HG03378 (cell line): ENCODE results near the gene ASB1.

Experiments
- ATAC-seq: cut with Tn5 transposase; IDR thresholded peaks from one replicate; pipeline ENCODE4 v1.9.1; 2021; ENCODE audit warnings: mild to moderate bottlenecking, moderate library complexity; ENCODE audit not compliant: unreplicated experiment

ASB1 gene

DNA sequence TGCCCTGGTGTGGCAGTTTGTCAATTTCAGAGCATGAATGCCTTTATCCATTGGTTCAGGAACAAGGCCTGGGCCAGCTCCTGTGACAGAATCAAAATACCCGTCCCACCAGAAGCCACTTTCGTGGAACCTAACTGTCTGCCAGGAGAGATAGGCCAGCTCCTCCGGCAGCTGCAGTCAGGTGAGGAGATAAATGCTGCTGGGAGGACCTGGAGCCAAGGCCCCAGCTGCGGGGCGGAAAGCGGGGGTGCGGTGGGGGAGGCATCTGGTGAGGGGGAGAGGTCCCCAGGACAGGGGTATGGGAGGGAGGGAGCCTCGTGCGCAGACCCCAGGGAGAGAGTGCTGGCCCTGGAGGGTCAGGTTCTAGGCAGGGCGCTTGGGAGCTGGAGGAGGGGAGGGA lies 4.4 kb upstream of the ASB1 start:
- ATAC-seq, result no peak

DNA sequence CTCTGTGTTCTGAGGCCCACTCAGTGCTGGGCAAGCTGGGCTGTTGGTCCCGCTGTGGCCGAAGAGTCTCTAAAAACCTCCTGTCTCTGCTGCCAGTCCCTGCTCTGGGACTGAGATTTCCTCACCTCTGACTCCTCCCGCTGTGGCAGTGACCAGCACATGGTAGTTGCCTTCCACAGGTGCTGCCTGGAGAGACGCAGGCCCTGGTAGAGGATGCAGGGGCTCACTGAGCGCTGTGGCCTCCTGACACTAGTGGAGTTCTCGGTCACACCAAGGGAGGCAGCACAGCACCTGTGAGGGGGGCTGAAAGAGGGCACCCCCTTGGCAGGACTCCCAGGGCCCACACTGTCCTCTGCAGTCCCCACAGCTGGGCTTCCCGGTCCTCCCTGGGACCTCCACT lies 3.8 kb upstream of the ASB1 start:
- no peak for ATAC-seq

DNA sequence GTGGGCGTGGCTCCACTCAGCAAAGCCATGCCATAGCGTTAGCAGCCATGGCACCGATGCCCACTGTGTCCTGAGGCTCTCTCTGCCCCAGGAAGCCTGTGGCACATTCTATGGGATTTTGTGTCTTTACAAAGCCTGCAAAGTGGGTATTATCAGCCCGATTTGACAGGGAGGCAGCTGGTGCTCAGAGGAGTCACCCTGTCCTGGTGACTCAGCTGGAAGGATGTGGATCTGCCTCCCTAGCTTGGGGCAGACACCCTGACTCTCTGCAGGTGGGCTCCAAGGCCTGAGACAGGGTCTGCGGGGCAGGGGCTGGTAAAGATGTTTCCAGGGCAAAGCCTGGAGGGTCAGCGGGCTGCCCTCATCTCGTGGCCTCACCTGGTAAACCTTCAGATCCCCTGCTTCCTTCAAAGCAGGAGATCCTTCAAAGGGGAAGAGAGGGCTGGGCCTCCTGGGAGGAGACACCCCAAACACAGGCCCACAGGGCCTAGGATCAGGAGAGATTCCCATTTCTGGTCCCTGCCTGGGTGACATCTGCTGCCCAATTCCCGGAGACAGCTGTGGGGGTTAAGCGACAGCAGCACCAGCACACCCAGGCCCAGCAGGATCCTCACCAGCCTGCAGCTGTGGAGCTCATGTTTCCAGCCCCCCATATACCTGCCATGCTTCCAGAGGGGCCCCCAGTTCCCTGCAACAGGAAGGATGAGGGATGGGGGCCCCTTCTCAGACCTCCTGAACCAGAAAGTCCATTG lies 3.0 kb upstream of the ASB1 start:
- ATAC-seq, result no peak

- ATAC-seq, result no peak
Observed at GRCh38 chr2:238424313-238424700, 2.4 kb upstream of the ASB1 start.

DNA sequence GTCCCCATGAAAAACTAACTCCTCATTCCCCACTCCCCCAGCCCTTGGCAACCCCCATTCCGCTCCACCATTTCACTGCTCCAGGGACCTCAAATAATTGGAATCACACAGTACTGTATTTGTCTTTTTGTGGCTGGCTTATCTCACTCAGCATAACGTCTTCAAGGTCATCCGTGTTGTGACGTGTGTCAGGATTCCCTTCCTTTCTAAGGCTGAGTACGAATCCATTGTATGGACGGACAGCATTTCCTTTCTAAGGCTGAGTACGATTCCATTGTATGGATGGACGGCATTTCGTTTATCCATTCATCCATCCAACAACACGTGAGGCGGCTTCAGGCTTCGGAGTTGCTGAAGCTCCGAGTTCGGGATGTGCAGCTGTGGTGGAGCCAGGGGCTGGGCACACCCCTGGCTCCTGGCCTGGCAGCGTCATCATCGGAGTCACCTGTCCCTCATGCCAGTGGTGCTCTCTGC lies 1.2 kb upstream of the ASB1 start:
- ATAC-seq, result no peak

DNA sequence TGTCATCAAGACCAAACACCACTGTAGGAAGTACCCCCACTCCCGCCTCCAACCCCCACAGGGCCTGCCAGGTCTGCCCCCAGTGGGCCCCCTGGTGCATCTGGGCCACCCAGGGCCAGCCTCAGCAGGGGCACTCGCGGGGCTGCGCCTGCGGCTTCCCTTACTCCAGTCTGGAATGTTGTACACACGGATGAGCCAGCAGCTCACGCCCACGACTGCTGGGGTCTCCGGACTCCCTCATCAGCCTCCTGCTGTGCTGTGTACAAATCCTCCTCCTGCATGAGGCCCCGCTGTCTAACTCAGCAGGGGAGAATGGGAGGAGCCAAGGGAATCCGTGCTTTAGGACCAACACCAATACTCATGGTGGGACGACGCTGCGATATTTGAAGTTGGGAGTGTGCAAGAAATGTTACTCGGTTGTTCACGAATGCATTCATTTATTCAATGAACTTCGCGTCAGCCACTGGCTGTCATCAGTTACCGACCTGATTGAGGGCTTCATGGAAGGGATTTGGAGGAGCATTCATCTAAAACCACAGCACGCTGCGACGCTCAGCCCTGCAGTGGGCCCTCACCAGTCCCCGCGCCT lies 654 bp upstream of the ASB1 start:
- ATAC-seq, result peak; percentile 32

- peak; percentile 16 for ATAC-seq
Observed at GRCh38 chr2:238427435-238428162, 872 bp downstream of the ASB1 start.

DNA sequence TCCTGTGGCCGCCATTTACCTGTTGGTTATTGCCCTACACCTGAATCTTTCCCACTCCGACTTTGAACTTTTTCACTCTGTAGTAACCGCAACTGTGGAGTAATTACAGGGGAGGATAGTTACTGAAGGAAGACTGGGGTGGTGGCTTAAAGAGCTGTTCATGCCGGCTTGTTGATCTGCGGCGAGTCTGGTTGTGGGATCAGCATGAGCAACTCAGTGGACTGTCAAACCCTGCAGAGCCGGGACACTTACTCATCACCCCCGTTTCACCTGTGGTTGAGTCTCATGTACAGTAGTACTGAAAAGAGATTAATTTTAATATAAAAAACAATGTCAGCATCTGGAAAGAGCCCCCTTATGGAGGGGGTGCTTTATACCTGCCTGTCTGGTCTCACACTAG lies 2.1 kb downstream of the ASB1 start:
- no peak for ATAC-seq

DNA sequence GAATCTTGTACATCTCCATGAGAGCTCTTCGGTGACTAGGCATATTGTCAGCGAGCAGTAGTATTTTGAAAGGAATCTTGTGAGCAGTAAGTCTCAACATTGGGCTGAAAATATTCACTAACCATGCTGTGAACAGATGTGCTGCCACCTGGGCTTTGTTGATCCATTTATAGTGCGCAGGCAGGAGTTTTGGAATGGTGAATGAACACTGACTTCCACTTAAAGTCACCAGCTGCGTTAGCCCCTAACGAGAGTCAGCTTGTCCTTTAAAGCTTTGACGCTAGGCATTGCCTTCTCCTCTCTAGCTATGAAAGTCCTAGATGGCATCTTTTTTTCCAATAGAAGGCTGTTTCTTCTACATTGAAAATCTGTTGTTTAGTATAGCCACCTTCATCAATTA lies 4.1 kb downstream of the ASB1 start:
- ATAC-seq, result no peak

DNA sequence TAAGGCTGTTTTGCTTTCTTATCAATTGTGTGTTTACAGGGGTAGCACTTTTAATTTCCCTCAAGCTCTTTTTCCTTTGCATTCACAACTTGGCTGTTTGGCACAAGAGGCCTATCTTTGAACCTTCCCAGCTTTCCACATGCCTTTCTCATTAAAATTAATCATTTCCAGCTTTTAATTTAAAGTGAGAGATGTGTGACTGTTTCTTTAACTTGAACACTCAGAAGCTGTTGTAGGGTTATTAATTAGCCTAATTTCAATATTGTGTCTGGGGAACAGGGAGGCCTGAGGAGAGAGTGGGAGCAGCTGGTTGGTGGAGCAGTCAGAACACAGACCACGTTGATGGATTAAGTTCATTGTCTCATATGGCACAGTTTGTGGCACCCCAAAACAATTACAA lies 4.7 kb downstream of the ASB1 start:
- ATAC-seq, result no peak

- ATAC-seq, result no peak
Observed at GRCh38 chr2:238433300-238433915, 6.7 kb downstream of the ASB1 start.

DNA sequence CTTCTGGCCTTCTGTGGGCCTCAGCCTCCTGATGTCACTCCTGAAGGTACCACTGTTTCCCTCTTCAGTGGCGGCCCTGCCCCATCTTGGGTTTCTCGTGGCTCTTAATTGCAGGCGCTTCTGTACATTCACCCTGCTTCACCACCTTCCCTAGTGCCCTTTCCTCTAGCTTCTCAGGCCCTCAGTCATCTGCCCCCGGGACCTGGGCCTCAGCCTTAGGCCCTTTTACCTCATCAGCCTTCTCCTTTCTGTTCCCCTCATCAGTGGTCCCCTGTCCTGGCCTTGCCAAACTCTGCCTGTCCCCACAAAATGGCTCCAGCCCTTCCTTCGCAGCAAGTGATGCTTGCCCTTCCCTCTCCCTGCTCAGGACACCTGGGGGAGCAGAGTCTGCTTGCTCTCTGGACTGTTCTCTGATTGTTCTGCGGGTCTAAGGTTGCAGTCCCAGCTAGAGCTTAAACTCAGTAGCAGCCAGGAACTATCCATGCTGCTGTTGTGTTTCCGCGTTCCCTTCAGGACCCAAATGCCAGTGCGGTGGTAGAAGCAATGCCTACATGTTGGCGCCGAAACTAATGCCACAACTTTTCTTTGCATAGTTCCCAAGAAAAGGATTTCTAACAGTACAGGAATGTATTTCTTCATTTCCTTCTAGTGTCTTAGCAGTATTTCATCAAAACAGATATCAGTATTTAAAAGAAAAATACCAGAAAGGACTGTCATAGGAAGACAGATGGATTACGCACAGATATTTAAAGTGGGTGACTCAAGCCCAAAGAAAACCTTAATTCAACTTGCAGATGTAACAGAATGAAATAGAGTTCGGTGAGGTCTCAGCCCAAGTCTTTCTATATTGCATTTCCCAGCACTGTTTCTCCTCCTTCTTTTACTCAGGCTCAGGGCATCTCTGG lies 7.5 kb downstream of the ASB1 start:
- no peak for ATAC-seq

GRCh38 chr2:238434846-238435751 lies 8.4 kb downstream of the ASB1 start:
- no peak for ATAC-seq

DNA sequence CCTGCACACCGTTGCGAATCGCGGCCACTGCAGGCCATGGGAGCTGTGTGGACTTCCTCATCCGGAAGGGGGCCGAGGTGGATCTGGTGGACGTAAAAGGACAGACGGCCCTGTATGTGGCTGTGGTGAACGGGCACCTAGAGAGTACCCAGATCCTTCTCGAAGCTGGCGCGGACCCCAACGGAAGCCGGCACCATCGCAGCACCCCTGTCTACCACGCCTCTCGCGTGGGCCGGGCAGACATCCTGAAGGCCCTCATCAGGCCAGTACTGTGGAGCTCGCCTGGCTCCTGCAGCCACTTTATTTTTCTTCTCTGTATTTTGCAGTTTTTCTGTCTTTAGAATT lies 9.0 kb downstream of the ASB1 start:
- ATAC-seq, result no peak

GRCh38 chr2:238438856-238439849 lies 12.4 kb downstream of the ASB1 start:
- ATAC-seq, result no peak

DNA sequence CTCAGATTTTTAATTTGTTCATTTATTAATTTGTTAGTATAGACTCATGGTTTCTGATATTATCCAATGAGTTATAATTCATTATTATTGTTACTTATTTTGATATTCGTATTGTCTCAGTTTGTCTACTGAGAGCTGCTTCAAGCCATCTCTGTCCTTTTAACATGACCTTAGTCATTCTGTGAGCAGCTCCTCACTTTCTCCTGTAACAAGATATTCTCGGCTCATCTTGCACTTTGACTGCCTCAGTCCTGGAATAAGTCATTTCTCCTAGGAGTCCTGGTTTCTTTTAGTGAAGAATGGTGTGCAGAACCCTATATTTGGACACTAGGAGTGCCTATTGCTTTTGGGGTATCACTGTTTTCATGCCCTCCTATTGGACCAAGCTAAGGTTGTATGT lies 13.2 kb downstream of the ASB1 start:
- ATAC-seq, result no peak

DNA sequence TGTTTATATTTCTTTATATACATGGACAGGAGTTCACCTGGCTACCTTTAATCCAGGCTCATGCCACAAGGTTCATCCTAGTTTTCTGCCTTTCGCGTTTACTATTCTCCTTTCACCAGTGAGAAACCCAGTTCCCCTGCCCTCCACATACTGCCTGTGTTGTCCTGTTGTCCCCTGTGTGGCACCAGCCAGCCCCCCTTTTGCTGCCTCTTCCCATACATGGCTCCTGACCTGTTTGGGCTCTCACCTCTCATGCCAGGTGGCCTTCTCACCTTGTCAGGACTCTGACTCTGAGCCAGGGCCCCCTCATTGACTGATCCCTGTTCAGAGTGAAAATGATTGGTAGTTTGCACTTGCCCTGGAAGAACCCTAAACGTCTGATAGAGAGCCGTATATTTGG lies 13.6 kb downstream of the ASB1 start:
- ATAC-seq, result no peak

DNA sequence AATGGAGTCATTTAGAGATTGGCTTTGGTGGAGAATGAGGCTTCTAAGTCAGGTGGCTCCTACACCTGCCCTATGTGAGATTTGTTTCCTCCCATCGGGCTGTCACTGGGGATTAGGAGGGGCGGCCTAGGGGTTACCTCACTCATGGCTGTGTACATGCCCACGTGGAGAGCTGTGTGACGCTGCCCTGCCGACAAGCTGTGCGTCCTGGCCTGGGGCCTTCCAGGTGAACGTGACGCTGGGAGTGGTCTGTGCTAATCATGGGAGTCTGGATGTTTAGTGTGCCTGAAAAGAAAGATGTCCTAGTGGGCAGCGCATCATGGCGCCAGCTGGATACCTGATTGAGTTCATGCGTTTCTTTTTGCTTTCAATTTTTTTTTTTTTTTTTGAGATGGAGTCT lies 14.0 kb downstream of the ASB1 start:
- no peak for ATAC-seq
